ENCODE measurements around the gene ST6GALNAC3.

- TF ChIP-seq CTCF (IDR thresholded peaks at IDR 0.05) = no peak
- no peak for TF ChIP-seq EZH2phosphoT487 (IDR thresholded peaks at IDR 0.05)
- TF ChIP-seq EZH2 (IDR thresholded peaks at IDR 0.05) = no peak
Measured at GRCh38 chr1:76059451-76059850, 15.1 kb upstream of the ST6GALNAC3 start.
